A673 (cell line): ENCODE results near the gene PTPA.

Experiments used
- CTCF ChIP-seq: fragments of 300-800, 200-600 bp; sonication (generic); conservative IDR thresholded peaks from 2 replicates; pipeline ENCODE4 v1.5.1; 2017; ENCODE audit warnings: low read depth, mild to moderate bottlenecking, antibody characterized with exemption, low read length, moderate library complexity, mixed read lengths
- EZH2 ChIP-seq: fragments of 200-600 bp; sonication (generic); IDR thresholded peaks from 2 replicates; pipeline ENCODE4 v1.6.1; 2017; ENCODE audit warnings: borderline replicate concordance, low read depth, mild to moderate bottlenecking, mixed read lengths, antibody characterized with exemption, low read length; ENCODE audit not compliant: poor library complexity, severe bottlenecking

DNA sequence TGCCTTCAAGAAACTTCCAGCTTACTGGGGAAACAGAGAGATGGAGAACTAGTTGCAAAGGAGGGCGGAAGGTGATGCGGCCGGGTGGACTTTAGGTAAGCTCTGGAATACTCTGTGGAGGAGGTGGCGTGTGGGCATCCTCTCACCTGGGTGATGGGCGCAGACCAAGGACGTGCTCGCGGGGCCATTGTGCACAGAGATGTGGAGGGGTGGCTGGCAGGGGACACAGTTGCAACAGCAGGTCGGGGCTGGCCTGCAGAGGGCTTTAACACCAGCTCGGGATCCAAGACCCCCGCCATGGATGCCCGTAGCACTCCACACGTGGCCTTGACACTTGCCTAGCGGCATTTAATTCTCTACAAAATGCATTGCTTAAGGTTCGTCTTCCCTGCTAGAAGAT is 40.3 kb downstream of the PTPA start:
- TF ChIP-seq CTCF = no peak
- TF ChIP-seq EZH2 = no peak
